Neuronal stem cell (in vitro differentiated cells): ENCODE data around the gene ENPP1.

Experiments
- DNase-seq: peaks from one replicate; pipeline ENCODE4 v3.0.0-alpha.2; 2013; ENCODE audit warnings: low spot score
- H2AFZ ChIP-seq: one replicate; pipeline ENCODE4 v1.6.1; 2013; ENCODE audit warnings: mild to moderate bottlenecking, low read length, inconsistent platforms
- H2AK5ac ChIP-seq: 2 replicates; pipeline ENCODE4 v1.6.1; 2013; ENCODE audit warnings: low read depth, mild to moderate bottlenecking, inconsistent platforms, low read length, moderate library complexity, mixed read lengths
- H2BK120ac ChIP-seq: 2 replicates; pipeline ENCODE4 v1.6.1; 2013; ENCODE audit warnings: low read depth, mild to moderate bottlenecking, inconsistent platforms, low read length, moderate library complexity, mixed read lengths
- H2BK12ac ChIP-seq: one replicate; pipeline ENCODE4 v1.6.1; 2013; ENCODE audit warnings: low read length, inconsistent platforms
- H2BK15ac ChIP-seq: 2 replicates; pipeline ENCODE4 v1.6.1; 2013; ENCODE audit warnings: mild to moderate bottlenecking, low read length, inconsistent platforms, mixed read lengths
- H2BK5ac ChIP-seq: one replicate; pipeline ENCODE4 v1.6.1; 2013; ENCODE audit warnings: inconsistent platforms, mild to moderate bottlenecking, low read length, moderate library complexity
- H3K14ac ChIP-seq: one replicate; pipeline ENCODE4 v1.6.1; 2013; ENCODE audit warnings: low read length, inconsistent platforms
- H3K18ac ChIP-seq: 2 replicates; pipeline ENCODE4 v1.6.1; 2013; ENCODE audit warnings: low read length, inconsistent platforms
- H3K23ac ChIP-seq: 2 replicates; pipeline ENCODE4 v1.6.1; 2013; ENCODE audit warnings: low read depth, mild to moderate bottlenecking, mixed read lengths, low read length, inconsistent platforms; ENCODE audit not compliant: poor library complexity
- H3K27ac ChIP-seq: replicated peaks from 3 replicates; pipeline ENCODE4 v1.5.1; 2013; ENCODE audit warnings: low read length, inconsistent platforms
- H3K27me3 ChIP-seq, 3 experiments: 2 replicates each; pipeline ENCODE4 v1.6.1; 2013; ENCODE audit warnings: low read length in 3 of 3, mild to moderate bottlenecking in 2 of 3, inconsistent platforms in 1 of 3, low read depth in 1 of 3, mixed read lengths in 1 of 3, moderate library complexity in 1 of 3; ENCODE audit not compliant: control insufficient read depth in 3 of 3, insufficient read depth in 3 of 3
- H3K36me3 ChIP-seq, 2 donors: replicated peaks in 1 of 2; 2 replicates each; pipeline ENCODE4 v1.6.1; 2013; ENCODE audit warnings: low read length in 2 of 2; ENCODE audit not compliant: control insufficient read depth in 2 of 2, insufficient read depth in 2 of 2
- H3K4ac ChIP-seq: 2 replicates; pipeline ENCODE4 v1.6.1; 2013; ENCODE audit warnings: inconsistent platforms, mild to moderate bottlenecking, low read length, moderate library complexity
- H3K4me1 ChIP-seq, 2 donors: 1 replicate in 1 of 2; 2 replicates in 1 of 2; pipeline ENCODE4 v1.6.1; 2013; ENCODE audit warnings: low read length in 2 of 2, low read depth in 1 of 2; ENCODE audit not compliant: control insufficient read depth in 2 of 2, insufficient read depth in 1 of 2
- H3K4me2 ChIP-seq: one replicate; pipeline ENCODE4 v1.6.1; 2013; ENCODE audit warnings: mild to moderate bottlenecking, low read length, inconsistent platforms; ENCODE audit not compliant: insufficient read depth, poor library complexity, severe bottlenecking
- H3K4me3 ChIP-seq, 2 donors: 2 replicates each; pipeline ENCODE4 v1.5.1; 2013; ENCODE audit warnings: low read length in 2 of 2, mild to moderate bottlenecking in 2 of 2, inconsistent platforms in 1 of 2, moderate library complexity in 1 of 2
- H3K79me1 ChIP-seq: one replicate; pipeline ENCODE4 v1.6.1; 2013; ENCODE audit warnings: low read depth, mild to moderate bottlenecking, inconsistent platforms, low read length, moderate library complexity
- H3K9ac ChIP-seq: one replicate; pipeline ENCODE4 v1.6.1; 2013; ENCODE audit warnings: mild to moderate bottlenecking, low read depth, low read length, inconsistent platforms; ENCODE audit not compliant: poor library complexity
- H3K9me3 ChIP-seq, 2 donors: replicated peaks in 1 of 2; 2 replicates each; pipeline versions ENCODE3 to v1.6.1; 2013; ENCODE audit warnings: low read length in 2 of 2, mild to moderate bottlenecking in 2 of 2, inconsistent platforms in 1 of 2, low read depth in 1 of 2, mixed read lengths in 1 of 2, moderate library complexity in 1 of 2; ENCODE audit not compliant: control insufficient read depth in 2 of 2, insufficient read depth in 1 of 2
- H4K8ac ChIP-seq: one replicate; pipeline ENCODE4 v1.6.1; 2013; ENCODE audit warnings: low read depth, mild to moderate bottlenecking, inconsistent platforms, low read length, moderate library complexity
- H4K91ac ChIP-seq: one replicate; pipeline ENCODE4 v1.6.1; 2013; ENCODE audit warnings: low read length, low read depth, mild to moderate bottlenecking, inconsistent platforms; ENCODE audit not compliant: poor library complexity
- WGBS, 2 donors: extraction: QIAGEN DNeasy Blood & Tissue Kit; methylation state at CpG; one replicate each; pipeline ENCODE4 v1.1.7; 2013; ENCODE audit warnings: missing lambda C conversion rate in 2 of 2, mixed read lengths in 1 of 2; ENCODE audit not compliant: insufficient read length in 2 of 2, insufficient replicate concordance in 1 of 2; ENCODE audit errors: extremely low coverage in 2 of 2; 5-methylcytosine and 5-hydroxymethylcytosine counted together

Gene ENPP1

DNA sequence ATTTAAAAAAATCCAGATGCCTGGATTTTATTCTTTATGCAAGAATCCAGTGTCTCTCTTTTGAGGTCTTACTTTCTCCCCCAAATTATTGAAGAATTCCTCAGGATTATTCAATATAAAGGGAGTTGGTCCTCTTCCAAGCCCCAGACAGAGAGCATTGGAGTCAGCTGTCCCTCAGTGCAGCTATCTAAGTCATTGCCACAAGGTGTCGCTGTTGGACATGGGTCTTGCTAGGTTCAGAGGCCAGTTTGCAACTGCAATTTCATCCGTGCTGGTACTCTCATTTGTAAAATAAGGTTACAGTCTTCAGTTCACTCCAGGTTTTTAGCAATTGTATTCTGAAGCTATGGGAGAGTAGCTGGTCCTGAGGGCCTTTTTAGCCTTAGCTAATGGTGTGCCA lies 115.5 kb downstream of the ENPP1 start:
- Histone ChIP-seq H2BK5ac (no peak overlapping the region), H2BK12ac (no peak overlapping the region), H3K9ac (no peak overlapping the region), H3K79me1 (no peaks in the 10 kb centered on the region), H3K18ac (no peak overlapping the region), H3K27me3 (peaks cover 0 to 1% (median 0%) of the 10 kb centered on the region in 3 experiments), H2BK15ac (no peak overlapping the region), H3K23ac (no peak overlapping the region), H3K4ac (no peak overlapping the region), H3K4me2 (no peak overlapping the region), H3K4me3 (no peak overlapping the region), H2BK120ac (no peak overlapping the region), H3K36me3 (no peaks in the 10 kb centered on the region), H3K4me1 (no peaks in the 10 kb centered on the region), H3K27ac (no peak overlapping the region), H2AFZ (no peak overlapping the region), H4K91ac (no peak overlapping the region), H3K14ac (no peak overlapping the region), H4K8ac (no peak overlapping the region), H2AK5ac (no peak overlapping the region), H3K9me3 (peaks cover 2 to 4% of the 10 kb centered on the region in 2 donors)
- peak; percentile 72 for DNase-seq
- no CpG with 5 or more reads among the region's 2 CpGs for WGBS, 2 donors

DNA sequence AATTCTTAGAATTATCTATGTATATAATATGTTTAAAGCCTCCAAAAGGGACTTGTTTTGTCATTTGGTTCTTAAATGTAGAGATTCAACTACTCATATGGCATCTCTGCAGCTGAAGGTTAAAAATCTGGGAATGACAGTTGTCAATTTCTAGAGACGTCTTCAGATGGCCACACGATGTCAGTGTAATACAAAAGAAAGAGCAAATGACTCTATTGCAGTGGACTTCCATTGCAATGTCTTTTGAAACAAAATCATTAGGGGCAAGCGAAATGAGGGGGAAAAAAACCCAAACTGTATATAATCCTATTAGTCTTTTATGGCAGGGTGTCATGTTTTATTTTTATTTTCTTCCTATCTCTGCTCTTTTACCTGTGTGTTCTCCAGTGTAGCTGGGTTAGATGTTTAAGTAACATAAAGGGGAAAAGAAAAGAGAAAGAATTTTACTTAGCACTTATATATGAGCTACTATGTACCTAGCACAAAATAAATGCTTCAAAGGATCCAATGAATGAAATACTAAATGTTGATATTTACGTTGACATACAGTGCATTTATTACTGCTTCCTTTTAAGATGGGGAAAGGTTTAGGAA lies 117.2 kb downstream of the ENPP1 start:
- no peak overlapping the region for H4K8ac ChIP-seq
- WGBS, 2 donors, result no CpG with 5 or more reads among the region's 4 CpGs
- no peak overlapping the region for H3K4me3 ChIP-seq
- H3K4me2 ChIP-seq, result no peak overlapping the region
- no peak overlapping the region for H2BK12ac ChIP-seq
- H3K9me3 ChIP-seq, result peaks cover 0 to 4% of the 10 kb centered on the region in 2 donors
- no peak overlapping the region for H2BK5ac ChIP-seq
- no peak overlapping the region for H2AFZ ChIP-seq
- no peaks in the 10 kb centered on the region for H3K79me1 ChIP-seq
- DNase-seq, result peak; percentile 35
- no peak overlapping the region for H3K18ac ChIP-seq
- H2AK5ac ChIP-seq, result no peak overlapping the region
- H3K27me3 ChIP-seq, result no peaks in the 10 kb centered on the region
- H3K23ac ChIP-seq, result no peak overlapping the region
- no peak overlapping the region for H2BK15ac ChIP-seq
- no peak overlapping the region for H3K9ac ChIP-seq
- H3K4me1 ChIP-seq, result no peaks in the 10 kb centered on the region
- H3K27ac ChIP-seq, result no peak overlapping the region
- no peak overlapping the region for H2BK120ac ChIP-seq
- H3K14ac ChIP-seq, result no peak overlapping the region
- H3K36me3 ChIP-seq, result no peaks in the 10 kb centered on the region
- H4K91ac ChIP-seq, result no peak overlapping the region
- H3K4ac ChIP-seq, result no peak overlapping the region

DNA sequence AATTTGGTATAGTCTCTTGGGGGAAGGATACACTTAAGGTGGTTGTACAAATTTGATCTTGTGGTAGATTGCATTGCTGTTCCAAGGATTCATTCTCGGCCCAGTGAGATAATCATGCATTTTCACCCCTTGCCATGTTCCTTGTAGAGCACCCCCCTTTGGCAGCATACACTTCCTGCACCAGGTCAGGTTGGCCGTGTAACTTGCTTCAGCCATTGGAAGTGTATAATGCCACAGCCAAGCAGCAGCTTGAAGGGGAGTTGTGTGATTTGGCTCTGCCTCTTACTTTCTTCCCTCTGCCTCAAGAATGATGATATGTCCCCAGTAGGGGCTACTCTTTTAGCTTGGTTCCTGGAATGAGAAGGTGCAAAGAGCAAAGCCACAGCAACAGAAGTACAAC lies 121.4 kb downstream of the ENPP1 start:
- Histone ChIP-seq H3K4me1 (no peaks in the 10 kb centered on the region), H3K9ac (no peak overlapping the region), H3K27me3 (no peaks in the 10 kb centered on the region), H2BK12ac (no peak overlapping the region), H3K79me1 (no peaks in the 10 kb centered on the region), H2BK120ac (no peak overlapping the region), H3K27ac (no peak overlapping the region), H3K4me3 (no peak overlapping the region), H4K91ac (no peak overlapping the region), H3K4ac (no peak overlapping the region), H3K14ac (no peak overlapping the region), H3K23ac (no peak overlapping the region), H2AK5ac (no peak overlapping the region), H3K4me2 (no peak overlapping the region), H3K18ac (no peak overlapping the region), H4K8ac (no peak overlapping the region), H2BK5ac (no peak overlapping the region), H3K9me3 (no peaks in the 10 kb centered on the region), H2BK15ac (no peak overlapping the region), H2AFZ (no peak overlapping the region), H3K36me3 (no peaks in the 10 kb centered on the region)
- WGBS, 2 donors, result no CpG with 5 or more reads among the region's 2 CpGs
- DNase-seq, result no peak

DNA sequence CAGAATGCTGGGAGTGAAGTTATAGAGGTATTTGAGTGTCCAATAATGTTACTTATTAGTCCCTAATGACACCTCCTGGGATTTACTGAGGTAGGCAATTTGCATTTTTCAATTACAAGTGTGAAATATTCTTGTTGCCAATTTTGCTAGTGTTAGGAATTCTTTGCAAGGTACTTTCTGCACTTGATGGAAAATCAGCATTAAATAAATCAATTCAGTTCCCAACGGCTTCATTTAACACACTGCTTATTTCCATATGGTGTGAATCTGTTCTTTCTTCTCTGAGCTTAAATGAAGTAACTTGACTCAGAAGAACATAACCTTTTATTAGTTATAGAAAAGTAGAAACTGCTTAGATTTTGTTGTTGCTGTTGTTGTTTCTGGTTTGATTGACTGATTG lies 122.2 kb downstream of the ENPP1 start:
- Histone ChIP-seq H3K4me2 (no peak overlapping the region), H3K4me3 (no peak overlapping the region), H2BK15ac (no peak overlapping the region), H3K27me3 (no peaks in the 10 kb centered on the region), H3K4me1 (no peaks in the 10 kb centered on the region), H2AFZ (no peak overlapping the region), H4K8ac (no peak overlapping the region), H3K23ac (no peak overlapping the region), H2AK5ac (no peak overlapping the region), H3K36me3 (no peaks in the 10 kb centered on the region), H3K9me3 (no peaks in the 10 kb centered on the region), H2BK120ac (no peak overlapping the region), H4K91ac (no peak overlapping the region), H2BK5ac (no peak overlapping the region), H3K14ac (no peak overlapping the region), H3K9ac (no peak overlapping the region), H2BK12ac (no peak overlapping the region), H3K18ac (no peak overlapping the region), H3K4ac (no peak overlapping the region), H3K27ac (no peak overlapping the region), H3K79me1 (no peaks in the 10 kb centered on the region)
- WGBS, 2 donors, result no CpG with 5 or more reads among the region's 1 CpG
- no peak for DNase-seq
